DMS53 (cell line): ENCODE measurements around the gene FAM89B.
A peak's percentile ranks its signal among the peaks of the same experiment; 100 is the strongest.

Experiments used
- DNase-seq: peaks from one replicate; lab custom pipeline; 2025; lab: John Stamatoyannopoulos, UW

The FAM89B gene

GRCh38 chr11:65538915-65539743 lies 33.2 kb upstream of the FAM89B start:
- DNase-seq, result no peak

- DNase-seq, result peak; percentile 91
These were observed 32.5 kb upstream of the FAM89B start for GRCh38 chr11:65539744-65540289.

GRCh38 chr11:65540290-65541092 lies 31.8 kb upstream of the FAM89B start:
- peak; percentile 95 for DNase-seq

GRCh38 chr11:65541093-65541982 lies 31.0 kb upstream of the FAM89B start:
- peak; percentile 89 for DNase-seq

GRCh38 chr11:65542738-65543390 lies 29.5 kb upstream of the FAM89B start:
- DNase-seq, result no peak

GRCh38 chr11:65545853-65546216 lies 26.5 kb upstream of the FAM89B start:
- DNase-seq, result peak; percentile 64

- peak; percentile 96 for DNase-seq
These were observed 25.9 kb upstream of the FAM89B start for GRCh38 chr11:65546217-65546958.

- DNase-seq, result no peak
These were observed 24.8 kb upstream of the FAM89B start for GRCh38 chr11:65547446-65548125.

- no peak for DNase-seq
These were observed 23.9 kb upstream of the FAM89B start for GRCh38 chr11:65548395-65548794.

- DNase-seq, result no peak
These were observed 23.2 kb upstream of the FAM89B start for GRCh38 chr11:65549096-65549495.

GRCh38 chr11:65551572-65552387 lies 20.6 kb upstream of the FAM89B start:
- DNase-seq, result peak; percentile 98

- peak; percentile 73 for DNase-seq
These were observed 19.9 kb upstream of the FAM89B start for GRCh38 chr11:65552388-65552951.

- peak; percentile 83 for DNase-seq
These were observed 18.9 kb upstream of the FAM89B start for GRCh38 chr11:65553301-65554001.

- no peak for DNase-seq
These were observed 18.1 kb upstream of the FAM89B start for GRCh38 chr11:65554057-65554818.

- DNase-seq, result no peak
These were observed 17.4 kb upstream of the FAM89B start for GRCh38 chr11:65554842-65555430.

GRCh38 chr11:65555693-65556231 lies 16.6 kb upstream of the FAM89B start:
- peak; percentile 67 for DNase-seq
